Measurements from ENCODE around the gene P2RX4. TPM values are rescaled to one million over a fixed set of nuclear protein-coding genes. Genes with fewer than 3 reads are reported as not detected.
"Not testable (repeated sequence)": the region's sequence is repeated elsewhere in the genome, so short reads cannot be mapped to it uniquely, and the experiment has no call there.

The P2RX4 gene
- total RNA-seq, 2 experiments from 2014 or later, result 17.8 to 19.0 TPM

DNA sequence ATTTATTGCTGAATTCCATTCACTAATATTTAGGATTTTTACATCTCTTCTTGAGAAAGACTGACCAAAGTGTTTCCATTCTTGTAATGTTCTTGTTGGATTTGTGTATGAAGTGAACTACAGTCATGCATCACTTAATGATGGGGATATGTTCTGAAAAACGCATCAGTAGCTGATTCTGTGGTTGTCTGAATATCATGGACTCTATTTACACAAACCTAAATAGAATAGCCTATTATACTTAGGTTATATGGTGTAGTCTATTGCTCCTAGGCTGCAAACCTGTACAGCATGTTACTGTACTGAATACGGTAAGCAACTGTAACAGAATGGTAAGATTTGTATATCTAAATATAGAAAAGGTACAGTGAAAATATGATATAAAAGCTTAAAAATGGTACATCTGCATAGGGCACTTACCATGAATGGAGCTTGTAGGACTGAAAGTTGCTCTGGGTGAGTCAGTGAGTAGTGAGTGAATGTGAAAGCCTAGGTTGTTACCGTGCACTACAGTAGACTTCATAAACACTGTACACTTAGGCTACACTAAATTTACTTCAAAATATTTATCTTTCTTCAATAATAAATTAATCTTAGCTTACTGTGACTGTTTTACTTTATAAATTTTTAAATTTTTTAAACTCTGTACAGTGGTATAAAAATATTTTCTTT, 27.6 kb upstream of the P2RX4 start:
- no peak for DNase-seq
- Mint-ChIP-seq H3K27me3 (no peaks in the 10 kb centered on the region), H3K9me3 (no peaks in the 10 kb centered on the region), H3K36me3 (peaks cover under 1% of the 10 kb centered on the region), H3K4me1 (peaks cover 3% of the 10 kb centered on the region), H3K27ac (no peak overlapping the region), H3K4me3 (no peak overlapping the region)

DNA sequence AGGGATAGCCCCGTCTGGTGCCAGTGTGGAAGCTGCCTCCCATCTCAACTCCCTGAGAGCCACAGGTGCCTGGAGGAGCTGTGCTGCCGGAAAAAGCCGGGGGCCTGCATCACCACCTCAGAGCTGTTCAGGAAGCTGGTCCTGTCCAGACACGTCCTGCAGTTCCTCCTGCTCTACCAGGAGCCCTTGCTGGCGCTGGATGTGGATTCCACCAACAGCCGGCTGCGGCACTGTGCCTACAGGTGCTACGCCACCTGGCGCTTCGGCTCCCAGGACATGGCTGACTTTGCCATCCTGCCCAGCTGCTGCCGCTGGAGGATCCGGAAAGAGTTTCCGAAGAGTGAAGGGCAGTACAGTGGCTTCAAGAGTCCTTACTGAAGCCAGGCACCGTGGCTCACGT, 25.5 kb upstream of the P2RX4 start:
- Mint-ChIP-seq H3K36me3 (no peaks in the 10 kb centered on the region), H3K27ac (no peak overlapping the region), H3K4me1 (peaks cover 3% of the 10 kb centered on the region), H3K27me3 (no peaks in the 10 kb centered on the region), H3K4me3 (no peak overlapping the region), H3K9me3 (no peaks in the 10 kb centered on the region)
- no peak for DNase-seq

GRCh38 chr12:121184984-121185889, 24.7 kb upstream of the P2RX4 start:
- H3K9me3 Mint-ChIP-seq, result no peaks in the 10 kb centered on the region
- H3K36me3 Mint-ChIP-seq, result no peaks in the 10 kb centered on the region
- no peak overlapping the region for H3K27ac Mint-ChIP-seq
- no peaks in the 10 kb centered on the region for H3K27me3 Mint-ChIP-seq
- no peak overlapping the region for H3K4me3 Mint-ChIP-seq
- peaks cover 3% of the 10 kb centered on the region for H3K4me1 Mint-ChIP-seq
- no peak for DNase-seq

DNA sequence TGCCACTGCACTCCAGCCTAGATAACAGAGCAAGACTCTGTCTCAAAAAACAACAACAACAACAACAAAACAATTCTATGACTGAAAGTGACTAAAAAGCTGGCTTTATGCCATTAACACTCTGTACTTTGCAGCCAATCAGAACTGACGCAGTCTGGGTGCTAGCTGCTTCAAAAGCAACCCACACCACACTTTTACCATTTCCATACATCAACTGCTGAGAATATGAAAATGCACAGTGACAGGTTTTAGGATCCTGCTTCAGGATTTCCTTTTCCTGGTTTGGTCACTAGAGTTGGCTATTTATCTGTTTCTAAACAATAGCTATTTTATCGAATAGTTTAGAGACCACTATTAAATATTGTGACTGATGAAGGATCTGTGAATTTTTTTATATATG, 23.1 kb upstream of the P2RX4 start:
- no peak overlapping the region for H3K4me3 Mint-ChIP-seq
- no peak for DNase-seq
- H3K27ac Mint-ChIP-seq, result no peak overlapping the region
- H3K36me3 Mint-ChIP-seq, result no peaks in the 10 kb centered on the region
- H3K4me1 Mint-ChIP-seq, result peaks cover 7% of the 10 kb centered on the region
- no peaks in the 10 kb centered on the region for H3K9me3 Mint-ChIP-seq
- H3K27me3 Mint-ChIP-seq, result no peaks in the 10 kb centered on the region

DNA sequence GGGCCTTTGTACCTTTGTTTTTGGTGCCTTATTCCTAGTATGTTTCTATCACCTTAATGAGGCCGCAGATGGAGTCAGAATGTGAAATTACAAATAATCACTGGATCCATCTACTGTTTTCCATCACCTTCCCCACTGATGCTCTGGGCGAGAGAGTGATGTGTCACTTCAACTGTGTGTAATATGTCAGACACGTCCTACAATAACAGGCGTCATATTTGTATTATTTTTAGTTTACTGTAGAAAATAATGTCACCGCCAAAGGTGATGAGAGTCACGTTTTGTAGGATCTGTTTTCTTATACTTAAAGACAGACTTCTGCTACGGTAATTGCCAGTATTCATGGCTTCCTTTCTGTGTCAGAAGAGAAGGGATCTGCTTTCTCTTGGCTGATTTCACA, 22.4 kb upstream of the P2RX4 start:
- no peaks in the 10 kb centered on the region for H3K27me3 Mint-ChIP-seq
- no peak overlapping the region for H3K27ac Mint-ChIP-seq
- no peak overlapping the region for H3K4me3 Mint-ChIP-seq
- no peaks in the 10 kb centered on the region for H3K36me3 Mint-ChIP-seq
- DNase-seq, result no peak
- H3K4me1 Mint-ChIP-seq, result peaks cover 4% of the 10 kb centered on the region
- no peaks in the 10 kb centered on the region for H3K9me3 Mint-ChIP-seq

GRCh38 chr12:121188227-121188626, 21.7 kb upstream of the P2RX4 start:
- no peak for DNase-seq
- no peak overlapping the region for H3K27ac Mint-ChIP-seq
- H3K27me3 Mint-ChIP-seq, result no peaks in the 10 kb centered on the region
- peaks cover 4% of the 10 kb centered on the region for H3K4me1 Mint-ChIP-seq
- no peaks in the 10 kb centered on the region for H3K9me3 Mint-ChIP-seq
- no peak overlapping the region for H3K4me3 Mint-ChIP-seq
- H3K36me3 Mint-ChIP-seq, result no peaks in the 10 kb centered on the region

GRCh38 chr12:121189131-121189530, 20.8 kb upstream of the P2RX4 start:
- Mint-ChIP-seq H3K36me3 (no peaks in the 10 kb centered on the region), H3K4me1 (peaks cover 4% of the 10 kb centered on the region), H3K27ac (no peak overlapping the region), H3K9me3 (no peaks in the 10 kb centered on the region), H3K4me3 (no peak overlapping the region), H3K27me3 (no peaks in the 10 kb centered on the region)
- DNase-seq, result no peak

DNA sequence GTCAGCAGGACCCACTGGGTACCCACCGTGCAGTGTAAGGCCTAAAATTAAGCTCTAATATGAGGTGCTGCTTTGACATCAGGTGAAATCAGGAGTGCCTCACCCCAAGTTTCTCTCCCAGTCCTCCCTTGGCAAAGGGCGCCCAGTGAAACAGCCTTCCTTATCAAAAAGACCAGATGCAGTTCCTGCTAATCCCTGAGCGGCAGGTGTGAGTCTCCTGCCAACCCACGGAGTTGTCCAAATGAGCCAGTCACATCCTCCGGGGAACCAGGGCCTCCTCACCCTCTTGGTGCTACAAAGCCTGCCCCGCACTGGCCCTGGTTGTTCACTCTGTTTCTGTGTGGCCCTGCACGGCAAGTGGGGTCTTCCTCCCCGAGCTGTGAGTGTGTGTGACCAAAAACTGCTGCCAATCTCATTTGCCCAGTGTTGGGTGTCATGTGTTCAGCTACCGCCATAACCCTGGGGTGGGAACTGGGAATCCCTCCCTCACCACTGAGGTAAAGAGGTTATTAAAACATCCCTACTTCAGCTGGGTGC, 20.2 kb upstream of the P2RX4 start:
- no peak for DNase-seq
- no peaks in the 10 kb centered on the region for H3K9me3 Mint-ChIP-seq
- H3K4me3 Mint-ChIP-seq, result no peak overlapping the region
- no peaks in the 10 kb centered on the region for H3K27me3 Mint-ChIP-seq
- no peak overlapping the region for H3K27ac Mint-ChIP-seq
- no peaks in the 10 kb centered on the region for H3K36me3 Mint-ChIP-seq
- peaks cover 4% of the 10 kb centered on the region for H3K4me1 Mint-ChIP-seq

DNA sequence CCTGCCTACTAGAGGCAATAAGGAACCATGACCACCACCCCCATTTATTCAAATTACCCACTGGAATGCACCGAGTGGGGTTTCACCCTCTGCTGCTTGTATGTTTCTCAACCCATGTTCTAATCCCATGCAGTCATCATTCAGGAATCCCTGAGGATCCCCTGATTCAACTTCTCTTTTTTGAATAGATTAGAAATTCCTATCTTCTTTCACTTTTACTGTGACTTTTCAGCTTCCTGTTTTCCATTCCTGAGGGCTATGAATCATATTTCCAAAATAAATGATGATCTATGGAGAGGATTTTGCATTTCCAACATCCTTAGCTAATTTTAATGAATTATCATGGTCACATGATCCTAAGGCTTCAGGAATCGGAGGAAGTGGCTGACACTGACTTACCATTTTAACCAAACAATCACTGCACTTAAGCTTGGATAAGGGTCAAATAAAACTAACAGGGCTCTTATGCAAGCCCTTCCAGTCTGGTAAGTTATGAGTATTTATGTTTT, 19.4 kb upstream of the P2RX4 start:
- Mint-ChIP-seq H3K4me1 (peaks cover 4% of the 10 kb centered on the region), H3K4me3 (no peak overlapping the region), H3K9me3 (no peaks in the 10 kb centered on the region), H3K27me3 (no peaks in the 10 kb centered on the region), H3K36me3 (no peaks in the 10 kb centered on the region), H3K27ac (no peak overlapping the region)
- DNase-seq, result no peak

GRCh38 chr12:121191151-121191550, 18.8 kb upstream of the P2RX4 start:
- Mint-ChIP-seq H3K4me1 (peaks cover 4% of the 10 kb centered on the region), H3K36me3 (no peaks in the 10 kb centered on the region), H3K27me3 (no peaks in the 10 kb centered on the region), H3K27ac (no peak overlapping the region), H3K9me3 (no peaks in the 10 kb centered on the region), H3K4me3 (no peak overlapping the region)
- no peak for DNase-seq

- peaks cover 8% of the 10 kb centered on the region for H3K4me1 Mint-ChIP-seq
- no peaks in the 10 kb centered on the region for H3K9me3 Mint-ChIP-seq
- DNase-seq, result no peak
- no peaks in the 10 kb centered on the region for H3K36me3 Mint-ChIP-seq
- no peaks in the 10 kb centered on the region for H3K27me3 Mint-ChIP-seq
- no peak overlapping the region for H3K4me3 Mint-ChIP-seq
- H3K27ac Mint-ChIP-seq, result no peak overlapping the region
These were observed 13.0 kb upstream of the P2RX4 start for GRCh38 chr12:121196902-121197301.

DNA sequence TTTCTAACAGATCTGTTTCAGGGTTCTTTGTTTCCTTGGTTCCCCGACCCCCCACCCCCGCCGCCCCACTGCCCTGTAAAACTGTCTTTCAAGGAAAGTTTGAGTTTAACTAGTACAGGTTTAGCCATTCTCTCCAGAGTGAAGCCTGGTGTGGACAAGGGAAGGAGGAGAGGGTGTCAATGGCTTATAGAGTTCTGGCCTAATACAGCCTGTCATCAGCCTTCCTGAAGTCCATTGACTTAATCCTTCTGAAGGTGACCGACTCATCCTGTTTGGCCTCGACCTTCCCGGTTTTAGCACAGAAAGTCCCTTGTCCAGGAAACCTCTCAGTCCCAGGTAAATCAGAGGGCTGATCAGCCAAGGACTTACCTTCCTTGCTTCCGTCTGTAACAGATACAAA, 11.0 kb upstream of the P2RX4 start:
- no peak for DNase-seq
- H3K4me1 Mint-ChIP-seq, result peaks cover 10% of the 10 kb centered on the region
- H3K9me3 Mint-ChIP-seq, result no peaks in the 10 kb centered on the region
- no peaks in the 10 kb centered on the region for H3K27me3 Mint-ChIP-seq
- H3K4me3 Mint-ChIP-seq, result no peak overlapping the region
- H3K27ac Mint-ChIP-seq, result no peak overlapping the region
- H3K36me3 Mint-ChIP-seq, result no peaks in the 10 kb centered on the region

DNA sequence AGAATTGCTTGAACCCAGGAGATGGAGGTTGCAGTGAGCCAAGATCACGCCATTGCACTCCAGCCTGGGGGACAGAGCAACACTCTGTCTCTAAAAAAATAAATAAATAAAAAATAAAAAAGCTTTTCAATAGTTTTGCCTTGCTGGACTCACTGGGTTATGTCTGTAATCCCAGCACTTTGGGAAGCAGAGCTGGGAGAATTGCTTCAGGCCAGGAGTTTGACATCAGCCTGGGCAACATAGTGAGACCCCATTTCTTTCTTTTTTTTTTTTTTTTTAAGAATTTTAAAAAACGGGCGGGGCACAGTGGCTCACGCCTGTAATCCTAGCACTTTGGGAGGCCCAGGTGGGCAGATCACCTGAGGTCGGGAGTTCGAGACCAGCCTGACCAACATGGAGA, 8.8 kb upstream of the P2RX4 start:
- H3K4me1 Mint-ChIP-seq, result peaks cover 17% of the 10 kb centered on the region
- not testable (repeated sequence) for DNase-seq, H3K4me3 Mint-ChIP-seq, H3K9me3 Mint-ChIP-seq, H3K27me3 Mint-ChIP-seq, H3K27ac Mint-ChIP-seq, H3K36me3 Mint-ChIP-seq

DNA sequence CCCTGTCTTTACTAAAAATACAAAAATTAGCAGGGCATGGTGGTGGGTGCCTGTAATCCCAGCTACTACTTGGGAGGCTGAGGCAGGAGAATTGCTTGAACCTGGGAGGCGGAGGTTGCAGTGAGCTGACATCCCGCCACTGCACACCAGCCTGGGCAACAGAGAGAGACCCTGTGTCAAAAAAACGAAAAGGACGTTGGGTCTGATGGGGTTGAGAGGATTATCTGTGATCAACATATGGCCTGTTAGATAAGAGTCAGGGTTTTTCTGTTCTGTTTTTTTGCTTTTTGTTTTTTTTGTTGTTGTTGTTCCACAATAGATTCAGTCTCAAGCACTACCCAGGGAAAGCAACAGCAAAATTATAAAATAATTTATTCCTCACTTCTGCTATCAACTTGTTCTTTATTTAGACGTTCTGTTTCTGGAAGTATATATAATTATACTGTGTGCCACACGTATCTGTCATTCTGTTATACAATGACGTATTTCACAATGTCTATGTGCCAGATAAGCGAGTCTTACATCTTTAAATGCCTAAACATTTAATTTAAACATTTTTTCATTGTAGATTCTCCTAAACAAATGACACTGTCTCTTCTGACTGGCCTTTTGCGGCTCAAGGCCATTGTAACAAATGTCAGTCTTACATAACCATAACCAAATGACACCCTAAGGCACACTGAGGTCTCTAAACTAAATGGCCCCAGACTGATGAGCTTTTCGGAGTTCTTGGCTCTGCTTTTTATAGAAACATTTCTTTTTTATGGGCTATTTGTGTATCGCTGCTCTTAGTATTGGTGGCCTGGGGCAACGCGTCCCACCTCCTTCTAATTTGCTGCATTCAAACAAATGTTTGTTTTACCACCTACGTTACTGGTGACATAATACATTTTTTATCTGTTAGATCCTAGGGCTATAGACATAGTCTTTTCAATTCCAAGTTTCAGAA, 7.2 kb upstream of the P2RX4 start:
- peaks cover 2% of the 10 kb centered on the region for H3K9me3 Mint-ChIP-seq
- H3K4me1 Mint-ChIP-seq, result peaks cover 13% of the 10 kb centered on the region
- DNase-seq, result no peak
- no peaks in the 10 kb centered on the region for H3K27me3 Mint-ChIP-seq
- no peaks in the 10 kb centered on the region for H3K36me3 Mint-ChIP-seq
- no peak overlapping the region for H3K4me3 Mint-ChIP-seq
- H3K27ac Mint-ChIP-seq, result no peak overlapping the region

GRCh38 chr12:121203482-121203881, 6.4 kb upstream of the P2RX4 start:
- Mint-ChIP-seq H3K27me3 (no peaks in the 10 kb centered on the region), H3K4me3 (no peak overlapping the region), H3K4me1 (peaks cover 9% of the 10 kb centered on the region), H3K27ac (no peak overlapping the region), H3K36me3 (no peaks in the 10 kb centered on the region), H3K9me3 (peaks cover 2% of the 10 kb centered on the region)
- no peak for DNase-seq
